ENCODE measurements around the gene RIMBP2.
"Not testable (repeated sequence)": the region's sequence is repeated elsewhere in the genome, so short reads cannot be mapped to it uniquely, and the experiment has no call there.

The RIMBP2 gene

GRCh38 chr12:130703733-130704375, 12.2 kb downstream of the RIMBP2 start:
- no peak for DNase-seq

- DNase-seq: no peak
These were observed 12.9 kb downstream of the RIMBP2 start for GRCh38 chr12:130702966-130703732.

- no peak for DNase-seq
These were observed 14.7 kb downstream of the RIMBP2 start for GRCh38 chr12:130701402-130701744.

- DNase-seq: peak; percentile 6
These were observed 15.4 kb downstream of the RIMBP2 start for GRCh38 chr12:130700492-130701401.

GRCh38 chr12:130698106-130698505, 18.0 kb downstream of the RIMBP2 start:
- no peak for DNase-seq

- DNase-seq: no peak
These were observed 19.6 kb downstream of the RIMBP2 start for GRCh38 chr12:130696379-130697100.

- no peak for DNase-seq
These were observed 21.0 kb downstream of the RIMBP2 start for GRCh38 chr12:130695061-130695460.

GRCh38 chr12:130689408-130690405, 26.4 kb downstream of the RIMBP2 start:
- DNase-seq: no peak

- not testable (repeated sequence) for DNase-seq
These were observed 27.1 kb downstream of the RIMBP2 start for GRCh38 chr12:130688999-130689398.

GRCh38 chr12:130687796-130688778, 28.0 kb downstream of the RIMBP2 start:
- no peak for DNase-seq

GRCh38 chr12:130687190-130687589, 28.9 kb downstream of the RIMBP2 start:
- DNase-seq: no peak

GRCh38 chr12:130686511-130686991, 29.5 kb downstream of the RIMBP2 start:
- peak; percentile 47 for DNase-seq

GRCh38 chr12:130685850-130686249, 30.2 kb downstream of the RIMBP2 start:
- no peak for DNase-seq

- DNase-seq: no peak
These were observed 30.8 kb downstream of the RIMBP2 start for GRCh38 chr12:130685250-130685787.

- DNase-seq: no peak
These were observed 32.3 kb downstream of the RIMBP2 start for GRCh38 chr12:130683811-130684210.

- no peak for DNase-seq
These were observed 33.0 kb downstream of the RIMBP2 start for GRCh38 chr12:130683080-130683479.

GRCh38 chr12:130680451-130680990, 35.6 kb downstream of the RIMBP2 start:
- no peak for DNase-seq

- no peak for DNase-seq
These were observed 38.0 kb downstream of the RIMBP2 start for GRCh38 chr12:130677957-130678558.

- DNase-seq: no peak
These were observed 40.3 kb downstream of the RIMBP2 start for GRCh38 chr12:130675791-130676190.
